Spleen (tissue), 7 donors: ENCODE results near the gene CRB1.

Source experiments
- POLR2A ChIP-seq, 3 donors: fragments of 450-650 bp; IDR thresholded peaks; one replicate each; pipeline ENCODE4 v1.5.1; 2017; ENCODE audit warnings: antibody characterized with exemption in 3 of 3, mild to moderate bottlenecking in 1 of 3
- TF ChIP-seq, protein P1 (sequence below), 11 experiments: fragments of 200-600 bp in 7 of 11; fragments of 450-650 bp in 4 of 11; sonication (generic) in 4 of 11; IDR thresholded peaks in 8 of 11; conservative IDR thresholded peaks in 3 of 11; 1 replicate in 7 of 11; 2 replicates in 4 of 11; pipeline versions ENCODE4 v1.4.0 to v1.8.0; 2016 to 2021; ENCODE audit warnings: antibody characterized with exemption in 11 of 11, inconsistent platforms in 4 of 11, mild to moderate bottlenecking in 1 of 11
- donor health status: DM: no; HTN: no; CAD: no; lungs with moderate emphysema.
- donor health status: DM: no; HTN: no; CAD: no.
- donor health status: DM: no; HTN: no; CAD: no.

DNA sequence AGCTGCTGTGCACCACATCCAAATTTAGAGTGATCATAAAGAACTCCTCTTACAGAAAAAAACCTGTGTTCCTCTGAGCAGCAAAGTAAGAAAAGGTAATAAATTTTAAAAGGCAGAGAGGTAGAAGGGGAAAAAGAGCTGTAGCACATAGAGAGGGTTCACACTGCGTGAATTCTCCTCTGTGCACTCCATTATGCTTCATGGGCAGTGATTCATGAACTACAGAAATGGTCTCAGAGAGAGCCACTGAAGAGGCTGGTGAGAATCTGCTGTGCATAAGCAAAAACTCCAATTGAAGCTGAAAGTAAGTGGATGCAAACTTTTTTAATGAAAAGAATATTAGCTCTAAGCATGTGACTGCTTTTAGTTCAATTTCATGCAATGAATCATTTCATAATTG lies 65.0 kb downstream of the CRB1 start:
- TF ChIP-seq, protein P1, sequence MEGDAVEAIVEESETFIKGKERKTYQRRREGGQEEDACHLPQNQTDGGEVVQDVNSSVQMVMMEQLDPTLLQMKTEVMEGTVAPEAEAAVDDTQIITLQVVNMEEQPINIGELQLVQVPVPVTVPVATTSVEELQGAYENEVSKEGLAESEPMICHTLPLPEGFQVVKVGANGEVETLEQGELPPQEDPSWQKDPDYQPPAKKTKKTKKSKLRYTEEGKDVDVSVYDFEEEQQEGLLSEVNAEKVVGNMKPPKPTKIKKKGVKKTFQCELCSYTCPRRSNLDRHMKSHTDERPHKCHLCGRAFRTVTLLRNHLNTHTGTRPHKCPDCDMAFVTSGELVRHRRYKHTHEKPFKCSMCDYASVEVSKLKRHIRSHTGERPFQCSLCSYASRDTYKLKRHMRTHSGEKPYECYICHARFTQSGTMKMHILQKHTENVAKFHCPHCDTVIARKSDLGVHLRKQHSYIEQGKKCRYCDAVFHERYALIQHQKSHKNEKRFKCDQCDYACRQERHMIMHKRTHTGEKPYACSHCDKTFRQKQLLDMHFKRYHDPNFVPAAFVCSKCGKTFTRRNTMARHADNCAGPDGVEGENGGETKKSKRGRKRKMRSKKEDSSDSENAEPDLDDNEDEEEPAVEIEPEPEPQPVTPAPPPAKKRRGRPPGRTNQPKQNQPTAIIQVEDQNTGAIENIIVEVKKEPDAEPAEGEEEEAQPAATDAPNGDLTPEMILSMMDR (IDR thresholded peaks at IDR 0.05 in 8 of 11, conservative IDR thresholded peaks at IDR 0.05 in 3 of 11): no peak
- TF ChIP-seq POLR2A (IDR thresholded peaks at IDR 0.05): no peak
